Esophagus muscularis mucosa (tissue), 4 donors: ENCODE measurements around the gene TBX2. TPM values are rescaled to one million over a fixed set of nuclear protein-coding genes. Genes with fewer than 3 reads are reported as not detected.

Experiments
- DNase-seq: peaks from one replicate; pipeline ENCODE4 v3.0.0-alpha.2; 2017; ENCODE audit errors: extremely low spot score
- H3K27ac ChIP-seq, 4 donors: fragments of 200-600 bp; sonication (generic); replicated peaks in 1 of 4; 1 replicate in 3 of 4; 2 replicates in 1 of 4; pipeline ENCODE4 v1.5.1; 2016 to 2019; ENCODE audit warnings: mild to moderate bottlenecking in 1 of 4
- H3K27me3 ChIP-seq, 4 donors: fragments of 200-600 bp; sonication (generic); one replicate each; pipeline versions ENCODE4 v1.5.1 to v1.6.0; 2016 to 2019
- H3K36me3 ChIP-seq, 4 donors: fragments of 200-600 bp; sonication (generic); one replicate each; pipeline ENCODE4 v1.5.1; 2016 to 2019
- H3K4me1 ChIP-seq, 4 donors: fragments of 200-600 bp; sonication (generic); one replicate each; pipeline ENCODE4 v1.5.1; 2016 to 2019
- H3K4me3 ChIP-seq, 4 donors: fragments of 200-600 bp; sonication (generic); 1 replicate in 2 of 4; 2 replicates in 2 of 4; pipeline ENCODE4 v1.5.1; 2016 to 2019; ENCODE audit warnings: mild to moderate bottlenecking in 4 of 4, moderate library complexity in 1 of 4
- H3K9me3 ChIP-seq, 4 donors: fragments of 200-600 bp; sonication (generic); 1 replicate in 3 of 4; 2 replicates in 1 of 4; pipeline ENCODE4 v1.5.1; 2016 to 2019
- EP300 ChIP-seq: sonication (generic); formaldehyde crosslinking; IDR thresholded peaks from one replicate; pipeline ENCODE4 v1.6.1; 2017; ENCODE audit warnings: antibody characterized with exemption
- POLR2A ChIP-seq: fragments of 450-650 bp; IDR thresholded peaks from one replicate; pipeline ENCODE4 v1.6.1; 2017; ENCODE audit warnings: antibody characterized with exemption, moderate library complexity, mild to moderate bottlenecking, low read depth
- POLR2AphosphoS5 ChIP-seq, 2 donors: sonication (generic); formaldehyde crosslinking; IDR thresholded peaks; one replicate each; pipeline ENCODE4 v1.6.1; 2017; ENCODE audit warnings: antibody characterized with exemption in 2 of 2
- WGBS: methylation state at CpG from one replicate; pipeline ENCODE4 v1.1.5; 2018; 5-methylcytosine and 5-hydroxymethylcytosine counted together
- intact Hi-C: fragments of 100-400 bp; cut with DNase I; formaldehyde crosslinking; loops from one replicate; pipeline ENCODE4 v1.15.1; 2023
- total RNA-seq, 4 donors: library from RNA; depleted of rRNA; stranded (reverse); fragments of >200 nt; gene quantifications; one replicate each; pipeline versions ENCODE4 v1.1.0 to v1.2.1, GENCODE V29; 2016
- TF ChIP-seq, protein P1 (sequence below), 3 experiments: fragments of 200-600 bp in 2 of 3; fragments of 450-650 bp in 1 of 3; sonication (generic) in 2 of 3; IDR thresholded peaks; one replicate each; pipeline ENCODE4 v1.5.1; 2017 to 2019; ENCODE audit warnings: antibody characterized with exemption in 3 of 3, mild to moderate bottlenecking in 2 of 3, moderate library complexity in 1 of 3

Gene TBX2
- total RNA-seq, 4 donors from 2014 or later, result 17.9 to 42.6 (median 31.3) TPM

DNA sequence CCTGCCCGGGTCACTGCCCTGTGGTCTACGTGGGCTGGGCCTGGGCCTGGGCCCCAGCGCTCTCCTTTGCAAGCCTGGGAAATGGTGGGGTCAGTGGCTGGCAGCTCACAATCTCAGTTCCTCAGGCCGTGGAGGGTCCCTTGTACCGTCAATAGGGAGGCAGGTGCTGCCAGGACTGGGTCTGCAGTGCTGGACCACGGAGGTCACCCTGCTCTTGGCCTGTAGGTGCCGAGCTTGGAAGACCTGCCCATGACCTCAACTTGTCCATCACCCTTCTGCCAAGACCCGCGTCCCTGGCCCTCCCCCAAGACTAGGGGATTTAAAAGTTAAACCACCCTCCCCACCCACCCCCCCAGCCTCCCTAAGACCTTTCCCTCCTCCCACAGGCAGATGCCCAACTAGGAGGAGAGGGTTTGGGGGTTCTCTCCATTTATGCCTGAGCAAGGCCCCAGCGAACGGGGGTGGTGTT, 2.5 kb downstream of the TBX2 start:
- intact Hi-C loops, result no loop called here
- H3K9me3 ChIP-seq, result no peaks in the 10 kb centered on the region
- H3K27ac ChIP-seq, result peak overlapping the region; percentile 88 to 96 (median 90)
- 50% methylated on average over 2 of the region's 11 CpGs for WGBS
- no peak for DNase-seq
- H3K4me1 ChIP-seq, result peaks cover 48 to 95% (median 91%) of the 10 kb centered on the region in 4 donors
- peaks cover 8 to 40% (median 27%) of the 10 kb centered on the region in 4 donors for H3K36me3 ChIP-seq
- peaks cover 5 to 95% (median 27%) of the 10 kb centered on the region in 4 donors for H3K27me3 ChIP-seq
- TF ChIP-seq POLR2A (no peak), POLR2AphosphoS5 (IDR thresholded peaks at IDR 0.05) (no peak), EP300 (no peak)
- TF ChIP-seq, protein P1, sequence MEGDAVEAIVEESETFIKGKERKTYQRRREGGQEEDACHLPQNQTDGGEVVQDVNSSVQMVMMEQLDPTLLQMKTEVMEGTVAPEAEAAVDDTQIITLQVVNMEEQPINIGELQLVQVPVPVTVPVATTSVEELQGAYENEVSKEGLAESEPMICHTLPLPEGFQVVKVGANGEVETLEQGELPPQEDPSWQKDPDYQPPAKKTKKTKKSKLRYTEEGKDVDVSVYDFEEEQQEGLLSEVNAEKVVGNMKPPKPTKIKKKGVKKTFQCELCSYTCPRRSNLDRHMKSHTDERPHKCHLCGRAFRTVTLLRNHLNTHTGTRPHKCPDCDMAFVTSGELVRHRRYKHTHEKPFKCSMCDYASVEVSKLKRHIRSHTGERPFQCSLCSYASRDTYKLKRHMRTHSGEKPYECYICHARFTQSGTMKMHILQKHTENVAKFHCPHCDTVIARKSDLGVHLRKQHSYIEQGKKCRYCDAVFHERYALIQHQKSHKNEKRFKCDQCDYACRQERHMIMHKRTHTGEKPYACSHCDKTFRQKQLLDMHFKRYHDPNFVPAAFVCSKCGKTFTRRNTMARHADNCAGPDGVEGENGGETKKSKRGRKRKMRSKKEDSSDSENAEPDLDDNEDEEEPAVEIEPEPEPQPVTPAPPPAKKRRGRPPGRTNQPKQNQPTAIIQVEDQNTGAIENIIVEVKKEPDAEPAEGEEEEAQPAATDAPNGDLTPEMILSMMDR (IDR thresholded peaks at IDR 0.05), result no peak
- peak overlapping the region; percentile 66 to 78 (median 72) for H3K4me3 ChIP-seq

DNA sequence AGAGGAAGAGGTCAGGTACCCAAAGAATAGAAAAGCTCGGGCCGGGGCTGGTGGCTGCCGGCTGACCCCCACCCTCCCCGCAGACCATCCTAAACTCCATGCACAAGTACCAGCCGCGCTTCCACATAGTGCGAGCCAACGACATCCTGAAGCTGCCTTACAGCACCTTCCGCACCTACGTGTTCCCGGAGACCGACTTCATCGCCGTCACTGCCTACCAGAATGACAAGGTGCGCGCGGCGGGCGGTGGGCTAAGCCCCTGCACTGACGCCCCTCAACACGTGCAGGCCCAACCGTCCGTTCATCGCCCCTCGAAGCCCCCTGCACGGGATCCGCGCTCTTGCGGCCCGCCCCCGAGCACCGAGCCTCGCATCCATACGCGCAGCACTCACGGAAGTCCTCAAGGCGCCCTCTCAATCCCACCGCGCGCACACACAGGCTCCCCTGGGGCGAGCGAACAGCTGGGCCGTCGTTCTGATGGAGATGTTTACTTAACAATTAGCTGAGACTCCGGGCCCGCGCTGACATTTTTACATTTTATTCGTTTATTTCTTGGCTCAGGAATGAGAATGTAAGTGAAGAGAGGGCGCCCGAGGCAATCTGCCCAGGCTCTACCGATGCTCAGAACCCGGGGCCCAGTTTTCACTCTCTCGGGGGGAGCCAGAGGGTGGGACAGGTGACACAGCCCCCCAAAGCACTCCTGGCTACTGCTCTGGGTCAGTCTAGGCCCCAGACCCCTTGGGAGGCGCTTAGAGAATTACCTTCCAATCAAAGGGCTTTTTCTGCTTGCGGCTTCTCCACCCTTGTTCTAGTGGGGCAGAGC, 3.5 kb downstream of the TBX2 start:
- no peak for DNase-seq
- H3K27me3 ChIP-seq, result peaks cover 5 to 93% (median 21%) of the 10 kb centered on the region in 4 donors
- TF ChIP-seq EP300 (no peak), POLR2AphosphoS5 (IDR thresholded peaks at IDR 0.05) (no peak), POLR2A (no peak)
- TF ChIP-seq, protein P1 (IDR thresholded peaks at IDR 0.05), result no peak
- WGBS, result 61% methylated on average over 51 of the region's 55 CpGs
- no peaks in the 10 kb centered on the region for H3K9me3 ChIP-seq
- H3K36me3 ChIP-seq, result peaks cover 8 to 44% (median 27%) of the 10 kb centered on the region in 4 donors
- H3K4me1 ChIP-seq, result peaks cover 37 to 95% (median 91%) of the 10 kb centered on the region in 4 donors
- intact Hi-C loops, result no loop called here
- peak overlapping the region; percentile 33 to 74 (median 56) for H3K4me3 ChIP-seq
- peak overlapping the region; percentile 43 to 91 (median 60) for H3K27ac ChIP-seq

DNA sequence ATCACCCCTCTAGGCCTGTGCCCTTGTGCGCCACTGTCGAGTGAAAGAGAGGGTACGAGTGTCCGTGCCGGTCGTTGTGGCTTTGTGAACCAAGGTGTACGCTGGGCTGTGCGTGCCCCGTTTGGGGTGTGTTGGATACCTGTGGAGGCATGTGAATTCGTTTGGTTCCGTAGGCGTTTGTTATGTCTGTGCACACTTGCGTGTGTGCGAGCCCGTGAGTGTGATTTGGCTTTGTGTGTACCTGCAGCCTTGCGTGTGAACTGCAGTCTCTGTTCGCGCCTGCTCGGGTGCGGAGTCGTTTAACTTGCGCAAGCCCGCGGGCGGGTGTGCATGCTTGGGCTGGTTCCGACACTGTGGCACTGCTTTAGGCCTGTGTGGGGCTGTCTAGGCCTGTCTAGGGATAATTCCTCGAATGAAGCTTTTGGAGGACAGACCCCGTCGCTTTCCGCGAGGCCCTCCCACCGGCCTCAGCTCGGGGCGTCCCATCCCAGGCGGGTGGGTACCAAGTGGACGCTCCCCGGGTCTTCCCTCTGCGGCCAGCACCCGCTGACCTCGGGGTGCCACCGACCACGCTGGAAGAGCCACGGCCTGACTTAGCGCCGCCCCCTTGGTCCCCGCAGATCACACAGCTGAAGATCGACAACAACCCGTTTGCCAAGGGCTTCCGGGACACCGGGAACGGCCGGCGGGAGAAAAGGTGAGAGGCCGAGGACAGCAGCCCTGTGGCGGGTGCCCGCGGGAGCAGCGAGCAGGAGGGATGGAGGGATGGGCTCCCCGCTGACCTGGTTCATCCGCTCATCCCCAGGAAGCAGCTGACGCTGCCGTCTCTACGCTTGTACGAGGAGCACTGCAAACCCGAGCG, 4.4 kb downstream of the TBX2 start:
- DNase-seq, result no peak
- 51% methylated on average over 52 of the region's 66 CpGs for WGBS
- Histone ChIP-seq H3K4me3 (peak overlapping the region; percentile 33 to 74 (median 56)), H3K36me3 (peaks cover 8 to 46% (median 27%) of the 10 kb centered on the region in 4 donors), H3K27ac (peak overlapping the region; percentile 55 to 92 (median 78)), H3K4me1 (peaks cover 32 to 95% (median 91%) of the 10 kb centered on the region in 4 donors), H3K9me3 (no peaks in the 10 kb centered on the region), H3K27me3 (peaks cover 5 to 90% (median 16%) of the 10 kb centered on the region in 4 donors)
- TF ChIP-seq, protein P1 (IDR thresholded peaks at IDR 0.05), result no peak
- TF ChIP-seq POLR2AphosphoS5 (IDR thresholded peaks at IDR 0.05) (no peak), POLR2A (no peak), EP300 (no peak)
- intact Hi-C loops, result no loop called here

DNA sequence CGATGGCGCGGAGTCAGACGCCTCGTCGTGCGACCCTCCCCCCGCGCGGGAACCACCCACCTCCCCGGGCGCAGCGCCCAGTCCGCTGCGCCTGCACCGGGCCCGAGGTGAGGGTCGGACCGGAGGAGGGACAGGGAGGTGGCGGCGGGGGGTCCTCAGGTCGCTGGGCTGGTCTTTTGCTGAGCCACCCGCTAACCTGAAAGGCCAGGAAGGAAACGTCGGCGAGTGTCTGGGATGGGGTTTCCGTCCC, 4.9 kb downstream of the TBX2 start:
- Histone ChIP-seq H3K27ac (peak overlapping the region; percentile 55 to 92 (median 78)), H3K4me1 (peaks cover 29 to 93% (median 89%) of the 10 kb centered on the region in 4 donors), H3K36me3 (peaks cover 8 to 46% (median 27%) of the 10 kb centered on the region in 4 donors), H3K27me3 (peaks cover 4 to 84% (median 11%) of the 10 kb centered on the region in 4 donors), H3K4me3 (peak overlapping the region; percentile 33 to 74 (median 56)), H3K9me3 (no peaks in the 10 kb centered on the region)
- WGBS, result 34% methylated on average over 12 of the region's 27 CpGs
- TF ChIP-seq POLR2AphosphoS5 (IDR thresholded peaks at IDR 0.05) (no peak), EP300 (no peak), POLR2A (no peak)
- TF ChIP-seq, protein P1 (IDR thresholded peaks at IDR 0.05), result no peak
- no peak for DNase-seq
- intact Hi-C loops, result no loop called here
